ENCODE data around the gene STK24. TPM values are rescaled to one million over a fixed set of nuclear protein-coding genes. Genes with fewer than 3 reads are reported as not detected.
"Not testable (repeated sequence)": the region's sequence is repeated elsewhere in the genome, so short reads cannot be mapped to it uniquely, and the experiment has no call there.

Gene STK24
- total RNA-seq, 1 donor from 2014 or later, result 139 TPM

- Mint-ChIP-seq H3K27me3 (ENCODE audit: insufficient read depth) (peaks cover 2% of the 10 kb centered on the region), H3K4me1 (ENCODE audit: low read depth) (peaks cover 12% of the 10 kb centered on the region), H3K36me3 (ENCODE audit: low read depth) (no peaks in the 10 kb centered on the region), H3K4me3 (no peak overlapping the region), H3K9me3 (no peaks in the 10 kb centered on the region), H3K27ac (no peak overlapping the region)
- no peak for DNase-seq (ENCODE audit: low spot score)
- intact Hi-C loops (cut with micrococcal nuclease), result no loop called here
These were observed 14.9 kb upstream of the STK24 start for GRCh38 chr13:98591721-98592361.

- H3K4me1 Mint-ChIP-seq (ENCODE audit: low read depth), result peaks cover 12% of the 10 kb centered on the region
- intact Hi-C loops (cut with micrococcal nuclease); DNase-seq (ENCODE audit: low spot score); H3K27me3 Mint-ChIP-seq (ENCODE audit: insufficient read depth); H3K4me3 Mint-ChIP-seq; H3K36me3 Mint-ChIP-seq (ENCODE audit: low read depth); H3K27ac Mint-ChIP-seq; H3K9me3 Mint-ChIP-seq: not testable (repeated sequence)
These were observed 13.6 kb upstream of the STK24 start for GRCh38 chr13:98590471-98590870.

GRCh38 chr13:98589516-98589915, 12.6 kb upstream of the STK24 start:
- H3K4me3 Mint-ChIP-seq; H3K27ac Mint-ChIP-seq; H3K9me3 Mint-ChIP-seq; DNase-seq (ENCODE audit: low spot score); intact Hi-C loops (cut with micrococcal nuclease); H3K27me3 Mint-ChIP-seq (ENCODE audit: insufficient read depth); H3K36me3 Mint-ChIP-seq (ENCODE audit: low read depth): not testable (repeated sequence)
- peaks cover 12% of the 10 kb centered on the region for H3K4me1 Mint-ChIP-seq (ENCODE audit: low read depth)

- peaks cover 22% of the 10 kb centered on the region for H3K4me1 Mint-ChIP-seq (ENCODE audit: low read depth)
- no peak for DNase-seq (ENCODE audit: low spot score)
- H3K27ac Mint-ChIP-seq, result no peak overlapping the region
- H3K36me3 Mint-ChIP-seq (ENCODE audit: low read depth), result no peaks in the 10 kb centered on the region
- H3K27me3 Mint-ChIP-seq (ENCODE audit: insufficient read depth), result peaks cover 2% of the 10 kb centered on the region
- no peaks in the 10 kb centered on the region for H3K9me3 Mint-ChIP-seq
- intact Hi-C loops (cut with micrococcal nuclease), result no loop called here
- H3K4me3 Mint-ChIP-seq, result no peak overlapping the region
These were observed 9.8 kb upstream of the STK24 start for GRCh38 chr13:98586400-98587345.

GRCh38 chr13:98585946-98586345, 9.0 kb upstream of the STK24 start:
- H3K4me3 Mint-ChIP-seq, result no peak overlapping the region
- H3K4me1 Mint-ChIP-seq (ENCODE audit: low read depth), result peaks cover 22% of the 10 kb centered on the region
- H3K36me3 Mint-ChIP-seq (ENCODE audit: low read depth), result no peaks in the 10 kb centered on the region
- intact Hi-C loops (cut with micrococcal nuclease), result no loop called here
- no peak for DNase-seq (ENCODE audit: low spot score)
- peaks cover 2% of the 10 kb centered on the region for H3K27me3 Mint-ChIP-seq (ENCODE audit: insufficient read depth)
- H3K9me3 Mint-ChIP-seq, result no peaks in the 10 kb centered on the region
- no peak overlapping the region for H3K27ac Mint-ChIP-seq

GRCh38 chr13:98585398-98585754, 8.5 kb upstream of the STK24 start:
- intact Hi-C loops (cut with micrococcal nuclease), result no loop called here
- peaks cover 2% of the 10 kb centered on the region for H3K27me3 Mint-ChIP-seq (ENCODE audit: insufficient read depth)
- H3K4me3 Mint-ChIP-seq, result no peak overlapping the region
- no peak for DNase-seq (ENCODE audit: low spot score)
- H3K27ac Mint-ChIP-seq, result no peak overlapping the region
- peaks cover 22% of the 10 kb centered on the region for H3K4me1 Mint-ChIP-seq (ENCODE audit: low read depth)
- H3K36me3 Mint-ChIP-seq (ENCODE audit: low read depth), result no peaks in the 10 kb centered on the region
- H3K9me3 Mint-ChIP-seq, result no peaks in the 10 kb centered on the region

GRCh38 chr13:98584668-98585397, 7.9 kb upstream of the STK24 start:
- intact Hi-C loops (cut with micrococcal nuclease), result no loop called here
- DNase-seq (ENCODE audit: low spot score), result no peak

GRCh38 chr13:98582947-98583346, 6.0 kb upstream of the STK24 start:
- H3K27ac Mint-ChIP-seq, result no peak overlapping the region
- intact Hi-C loops (cut with micrococcal nuclease), result no loop called here

More at GRCh38 chr13:98584668-98585397, 7.9 kb upstream of the STK24 start:
- H3K4me3 Mint-ChIP-seq, result no peak overlapping the region
- H3K9me3 Mint-ChIP-seq, result no peaks in the 10 kb centered on the region
- H3K4me1 Mint-ChIP-seq (ENCODE audit: low read depth), result peaks cover 22% of the 10 kb centered on the region
- no peaks in the 10 kb centered on the region for H3K36me3 Mint-ChIP-seq (ENCODE audit: low read depth)
- H3K27ac Mint-ChIP-seq, result no peak overlapping the region
- peaks cover 2% of the 10 kb centered on the region for H3K27me3 Mint-ChIP-seq (ENCODE audit: insufficient read depth)

GRCh38 chr13:98581971-98582702, 5.2 kb upstream of the STK24 start:
- Mint-ChIP-seq H3K9me3 (no peaks in the 10 kb centered on the region), H3K36me3 (ENCODE audit: low read depth) (no peaks in the 10 kb centered on the region), H3K27me3 (ENCODE audit: insufficient read depth) (peaks cover under 1% of the 10 kb centered on the region), H3K4me1 (ENCODE audit: low read depth) (peaks cover 25% of the 10 kb centered on the region), H3K4me3 (no peak overlapping the region), H3K27ac (no peak overlapping the region)
- intact Hi-C loops (cut with micrococcal nuclease), result no loop called here
- DNase-seq (ENCODE audit: low spot score), result no peak

More at GRCh38 chr13:98582947-98583346, 6.0 kb upstream of the STK24 start:
- H3K36me3 Mint-ChIP-seq (ENCODE audit: low read depth), result no peaks in the 10 kb centered on the region
- H3K9me3 Mint-ChIP-seq, result no peaks in the 10 kb centered on the region
- peaks cover 2% of the 10 kb centered on the region for H3K27me3 Mint-ChIP-seq (ENCODE audit: insufficient read depth)
- H3K4me1 Mint-ChIP-seq (ENCODE audit: low read depth), result peaks cover 22% of the 10 kb centered on the region
- no peak overlapping the region for H3K4me3 Mint-ChIP-seq
- no peak for DNase-seq (ENCODE audit: low spot score)

GRCh38 chr13:98581381-98581780, 4.5 kb upstream of the STK24 start:
- H3K36me3 Mint-ChIP-seq (ENCODE audit: low read depth), result no peaks in the 10 kb centered on the region
- no peak for DNase-seq (ENCODE audit: low spot score)
- H3K9me3 Mint-ChIP-seq, result no peaks in the 10 kb centered on the region
- H3K27ac Mint-ChIP-seq, result no peak overlapping the region
- intact Hi-C loops (cut with micrococcal nuclease), result no loop called here
- H3K27me3 Mint-ChIP-seq (ENCODE audit: insufficient read depth), result no peaks in the 10 kb centered on the region
- H3K4me3 Mint-ChIP-seq, result no peak overlapping the region
- peaks cover 18% of the 10 kb centered on the region for H3K4me1 Mint-ChIP-seq (ENCODE audit: low read depth)

GRCh38 chr13:98580420-98580819, 3.5 kb upstream of the STK24 start:
- Mint-ChIP-seq H3K9me3 (no peaks in the 10 kb centered on the region), H3K27ac (no peak overlapping the region), H3K4me1 (ENCODE audit: low read depth) (peaks cover 17% of the 10 kb centered on the region), H3K36me3 (ENCODE audit: low read depth) (peaks cover 4% of the 10 kb centered on the region), H3K27me3 (ENCODE audit: insufficient read depth) (no peaks in the 10 kb centered on the region), H3K4me3 (no peak overlapping the region)
- no peak for DNase-seq (ENCODE audit: low spot score)
- intact Hi-C loops (cut with micrococcal nuclease), result no loop called here

GRCh38 chr13:98577836-98578285, 954 bp upstream of the STK24 start:
- Mint-ChIP-seq H3K4me3 (peak overlapping the region; percentile 78), H3K27ac (peak overlapping the region; percentile 71), H3K27me3 (ENCODE audit: insufficient read depth) (no peaks in the 10 kb centered on the region), H3K36me3 (ENCODE audit: low read depth) (peaks cover 13% of the 10 kb centered on the region), H3K4me1 (ENCODE audit: low read depth) (peaks cover 43% of the 10 kb centered on the region), H3K9me3 (no peaks in the 10 kb centered on the region)
- no peak for DNase-seq (ENCODE audit: low spot score)
- intact Hi-C loops (cut with micrococcal nuclease), result loop anchor here (1.0 to 10.0 kb wide), 6 partner anchors 18 to 1353 kb away; partner anchors contain the start of gene MBNL2
